Endothelial cell of hepatic sinusoid (primary cell): ENCODE results near the gene GPSM1.

Source experiments
- in situ Hi-C: cut with HindIII; loops from 2 replicates; pipeline ENCODE4 v1.10.0; 2017; ENCODE audit warnings: low sequenced_read_pairs

Gene GPSM1

DNA sequence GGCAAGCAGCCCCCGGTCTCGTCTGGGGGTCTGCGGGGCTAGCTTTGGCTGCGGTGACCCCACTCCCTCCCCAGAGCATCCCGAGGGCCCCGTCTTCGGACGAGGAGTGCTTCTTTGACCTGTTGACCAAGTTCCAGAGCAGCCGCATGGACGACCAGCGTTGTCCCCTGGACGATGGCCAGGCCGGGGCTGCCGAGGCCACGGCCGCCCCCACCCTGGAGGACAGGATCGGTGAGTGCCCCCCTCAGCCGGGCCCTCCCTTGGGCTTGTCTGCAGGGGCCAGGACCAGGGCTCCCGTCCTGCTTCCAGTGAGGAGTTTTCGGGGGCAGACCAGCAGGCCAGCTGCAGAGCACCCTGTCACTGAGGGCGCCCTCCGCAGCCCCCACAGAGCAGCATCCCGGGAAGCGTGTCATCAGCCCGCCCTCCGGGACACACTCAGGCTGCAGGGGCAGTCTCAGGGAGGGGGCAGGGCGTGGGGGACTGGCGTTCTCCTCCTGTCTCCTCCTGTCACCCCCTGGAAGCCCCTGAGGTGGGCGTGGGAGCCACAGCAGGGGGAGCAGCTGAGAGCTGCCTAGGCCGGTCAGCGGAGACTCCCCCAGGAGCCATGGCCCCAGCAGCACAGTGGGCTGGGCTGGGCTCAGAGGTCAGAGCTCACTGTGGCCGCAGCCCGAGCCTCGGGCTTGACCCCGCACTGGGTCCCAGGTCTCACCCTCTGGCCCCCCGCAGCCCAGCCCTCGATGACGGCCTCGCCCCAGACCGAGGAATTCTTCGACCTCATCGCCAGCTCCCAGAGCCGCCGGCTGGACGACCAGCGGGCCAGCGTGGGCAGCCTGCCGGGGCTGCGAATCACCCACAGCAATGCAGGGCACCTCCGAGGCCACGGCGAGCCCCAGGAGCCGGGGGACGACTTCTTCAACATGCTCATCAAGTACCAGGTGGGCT, 28.5 kb downstream of the GPSM1 start:
- in situ Hi-C loops = no loop called here

GRCh38 chr9:136357202-136357725, 29.9 kb downstream of the GPSM1 start:
- in situ Hi-C loops = no loop called here

- in situ Hi-C loops = no loop called here
These were observed 30.7 kb downstream of the GPSM1 start for GRCh38 chr9:136358016-136358415.

DNA sequence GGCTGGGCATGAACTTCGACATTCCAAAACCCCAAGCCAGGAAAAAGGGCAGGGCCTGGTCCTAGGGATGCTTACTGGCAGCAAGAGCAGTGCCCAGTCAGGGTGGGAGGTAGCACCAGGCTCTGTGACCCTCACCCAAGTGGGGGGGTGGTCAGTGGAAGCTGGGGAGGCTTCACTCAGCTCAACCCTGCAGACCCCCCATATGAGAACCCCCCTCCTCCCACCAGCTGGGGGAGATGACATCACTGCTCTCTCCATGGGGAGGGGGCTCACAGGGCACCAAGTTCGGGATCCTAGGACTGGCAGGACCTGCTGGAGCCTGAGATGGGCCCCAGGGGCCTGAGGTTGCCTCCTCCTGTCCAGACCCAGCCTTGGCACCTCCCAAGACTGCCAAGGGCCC, 31.5 kb downstream of the GPSM1 start:
- in situ Hi-C loops = no loop called here

GRCh38 chr9:136359774-136360718, 32.7 kb downstream of the GPSM1 start:
- in situ Hi-C loops = loop anchor here (10.0 kb wide), 1 partner anchor 185 kb away; the partner anchor contains the start of gene NOTCH1

DNA sequence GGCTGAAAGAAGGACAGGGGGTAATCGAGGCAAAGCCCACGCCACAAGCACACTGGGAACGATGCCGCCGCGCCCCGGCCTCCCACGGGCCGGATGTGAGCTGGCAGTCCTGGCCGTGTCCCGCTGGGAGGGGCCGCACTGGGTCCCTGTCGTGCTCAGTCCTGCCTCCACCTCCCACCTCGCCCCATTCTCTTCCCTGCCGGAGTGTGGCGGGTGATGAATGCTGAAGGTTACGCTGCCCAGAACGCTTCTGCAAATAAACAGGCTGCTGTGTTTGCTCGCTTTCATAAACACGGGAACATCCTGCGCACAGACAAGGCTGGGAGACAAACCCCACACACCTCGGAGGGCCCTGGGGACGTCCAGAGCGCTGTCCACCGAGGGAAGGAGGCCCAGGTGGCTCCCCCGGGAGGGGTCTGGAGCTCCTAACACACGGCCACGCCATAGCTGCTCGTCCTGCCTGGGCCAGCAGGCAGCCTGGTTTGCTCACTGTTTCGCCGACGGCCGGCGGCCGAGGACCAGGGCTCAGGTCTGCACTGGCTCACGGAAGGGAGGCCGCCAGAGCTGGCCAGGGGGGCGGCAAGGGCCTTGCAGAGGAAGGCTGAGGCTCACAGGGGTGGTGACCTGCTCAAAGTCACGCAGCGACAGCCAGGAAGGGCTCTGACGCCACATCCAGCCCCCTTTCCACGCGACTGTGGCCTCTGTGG, 33.9 kb downstream of the GPSM1 start:
- in situ Hi-C loops = loop anchor here (10.0 kb wide), 1 partner anchor 184 kb away; the partner anchor contains the start of gene NOTCH1

- in situ Hi-C loops = loop anchor here (10.0 kb wide), 1 partner anchor 183 kb away; the partner anchor contains the start of gene NOTCH1
These were observed 34.6 kb downstream of the GPSM1 start for GRCh38 chr9:136361754-136362449.

DNA sequence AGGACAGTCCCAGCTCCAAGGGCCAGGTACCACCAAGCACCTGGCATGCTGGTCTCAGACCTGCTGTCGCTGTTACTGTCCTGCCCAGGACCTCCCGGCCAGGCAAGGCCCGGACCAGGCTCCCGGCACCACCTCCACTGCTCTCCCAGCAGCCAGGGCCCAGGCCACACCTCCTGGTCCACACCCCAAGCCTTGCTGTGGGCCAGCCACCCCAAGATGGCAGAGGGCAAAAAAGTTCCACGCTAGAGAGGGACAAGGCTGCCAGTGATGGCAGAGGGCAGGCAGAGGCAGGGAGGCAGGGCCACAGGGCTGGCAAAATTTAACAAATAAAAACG, 35.1 kb downstream of the GPSM1 start:
- in situ Hi-C loops = loop anchor here (10.0 kb wide), 1 partner anchor 182 kb away; the partner anchor contains the start of gene NOTCH1

DNA sequence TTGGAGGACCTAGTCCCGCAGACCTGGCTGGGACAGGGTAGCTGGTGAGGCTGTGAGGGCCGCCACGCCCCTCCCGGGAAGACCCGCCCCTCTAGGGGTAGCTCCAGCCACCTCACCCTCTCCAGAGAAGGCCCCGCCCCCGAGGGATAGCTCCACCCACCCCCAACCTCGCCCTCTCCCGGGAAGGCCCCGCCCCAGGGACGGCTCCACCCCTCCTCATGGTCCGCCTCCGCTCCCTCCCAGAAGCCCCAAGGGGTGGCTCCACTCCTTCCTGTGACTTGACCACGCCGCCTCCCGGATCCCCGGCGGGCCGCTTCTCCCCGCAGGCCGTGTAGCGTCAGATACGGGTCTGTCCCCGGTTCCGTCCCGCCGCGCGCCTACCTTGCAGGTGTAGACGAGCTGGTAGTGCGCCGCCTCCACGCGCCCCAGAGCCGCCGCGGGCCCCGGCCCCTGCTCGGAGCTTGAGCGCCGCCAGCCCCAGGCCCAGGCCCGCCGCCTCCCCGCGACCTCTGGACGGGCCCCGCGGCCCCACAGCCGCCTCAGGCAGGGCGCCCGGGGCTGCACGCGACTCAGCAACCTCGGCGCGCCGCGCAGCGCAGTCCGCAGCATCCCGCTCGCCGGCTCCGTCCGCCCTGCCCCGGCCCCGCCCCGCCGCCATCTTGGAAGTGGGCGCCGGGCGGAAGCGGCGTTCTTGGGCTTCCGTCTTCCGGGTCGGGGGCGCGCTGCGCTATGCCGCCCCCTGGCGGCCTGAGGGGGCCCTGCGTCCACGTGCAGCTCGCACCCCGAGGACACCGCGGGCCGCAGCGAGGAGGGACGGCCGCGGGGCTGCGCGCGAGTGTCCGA, 36.0 kb downstream of the GPSM1 start, which contains the start of gene DNLZ:
Gene DNLZ, minus strand, starts transcription at position 639 of the 843 bp plus-strand sequence. Its CDS starts 30 bp downstream, at position 609.
- in situ Hi-C loops = loop anchor here (10.0 kb wide), 1 partner anchor 181 kb away; the partner anchor contains the start of gene NOTCH1

GRCh38 chr9:136363949-136364748, 36.8 kb downstream of the GPSM1 start:
- in situ Hi-C loops = loop anchor here (10.0 kb wide), 1 partner anchor 181 kb away; the partner anchor contains the start of gene NOTCH1

DNA sequence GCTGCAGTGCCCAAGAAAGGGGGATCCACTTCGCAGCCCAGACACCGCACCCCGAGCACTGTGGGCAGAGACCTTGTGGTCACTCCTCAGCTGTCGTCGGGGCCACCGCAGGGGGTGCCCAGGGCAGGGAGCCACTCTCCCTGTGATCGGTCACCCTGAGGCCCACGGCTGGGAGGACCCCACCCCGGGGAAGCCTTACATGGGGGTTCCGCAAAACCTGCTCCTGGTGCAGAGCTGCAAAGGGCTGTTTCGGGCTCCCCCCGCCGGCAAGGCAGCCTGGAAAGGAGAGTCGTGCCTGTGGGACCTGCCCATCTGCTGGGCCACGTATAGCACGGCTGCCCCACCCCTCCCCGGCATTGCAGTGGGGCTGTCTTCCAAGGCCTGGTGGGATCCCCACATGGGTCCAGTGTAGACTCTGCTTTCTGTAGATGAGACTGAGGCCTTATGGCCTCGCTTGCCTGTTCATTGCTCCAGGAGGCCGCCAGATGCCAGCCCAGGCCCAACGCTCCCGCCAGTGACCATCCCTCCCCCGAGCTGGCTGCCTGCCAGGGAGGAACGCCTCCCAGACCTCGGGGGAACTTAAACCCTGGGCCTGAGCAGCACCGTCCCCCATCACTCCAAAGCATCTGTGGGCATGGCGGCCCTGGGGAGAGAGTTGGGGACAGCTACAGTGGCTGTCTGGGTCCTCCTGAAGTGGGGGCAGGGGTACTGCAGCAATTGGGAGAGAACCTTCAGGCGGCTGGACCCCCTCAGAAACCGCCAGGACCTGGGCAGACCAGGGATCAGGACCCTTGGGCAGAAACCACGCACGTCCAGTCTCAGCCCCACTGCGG, 37.8 kb downstream of the GPSM1 start:
- in situ Hi-C loops = loop anchor here (5.0 to 10.0 kb wide), 5 partner anchors 82 to 307 kb away; partner anchors contain the start of gene NOTCH1

DNA sequence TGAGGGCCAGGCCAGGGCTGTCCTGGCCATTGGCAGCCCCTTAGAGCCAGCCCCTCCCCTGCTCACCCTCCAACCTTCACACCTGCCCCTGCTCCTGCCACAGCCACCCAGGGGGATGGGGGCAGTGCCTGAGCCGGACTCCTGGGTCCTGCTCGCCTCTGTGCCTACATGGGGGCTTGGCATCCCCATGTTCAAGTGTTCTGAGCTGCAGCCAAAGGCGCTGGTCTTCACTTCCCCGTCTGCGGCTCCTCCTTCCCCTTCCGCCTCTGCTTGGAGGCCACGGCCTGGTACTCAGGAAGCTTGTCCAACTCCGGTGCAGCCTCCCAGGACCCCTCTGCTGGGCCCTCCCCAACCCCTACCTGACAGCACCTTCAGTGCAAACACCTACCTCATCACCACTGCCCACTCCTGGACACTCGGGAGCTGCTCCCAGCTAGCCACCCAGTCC, 38.5 kb downstream of the GPSM1 start:
- in situ Hi-C loops = loop anchor here (5.0 to 10.0 kb wide), 5 partner anchors 82 to 307 kb away; partner anchors contain the start of gene NOTCH1

DNA sequence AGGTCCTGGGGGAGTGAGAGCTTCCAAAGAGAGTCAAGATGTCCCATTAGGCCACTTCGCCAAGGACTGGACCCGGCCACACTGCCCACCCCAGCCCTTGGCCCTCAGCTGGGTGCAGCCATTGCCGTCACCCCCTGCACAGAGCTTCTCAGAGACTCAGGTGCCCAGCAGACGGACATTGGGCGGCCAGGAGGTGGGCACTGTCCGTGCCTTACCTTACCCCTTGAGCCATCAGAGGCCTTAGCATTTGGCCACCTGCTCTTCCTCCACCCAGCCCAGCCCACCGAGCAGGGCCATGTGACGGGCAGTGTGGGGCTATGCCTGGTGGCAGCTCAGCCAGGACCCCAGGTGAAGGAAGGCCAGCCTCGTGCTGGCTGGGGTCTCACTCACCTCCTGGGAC, 39.5 kb downstream of the GPSM1 start:
- in situ Hi-C loops = loop anchor here (5.0 to 10.0 kb wide), 5 partner anchors 80 to 305 kb away; partner anchors contain the start of gene NOTCH1

DNA sequence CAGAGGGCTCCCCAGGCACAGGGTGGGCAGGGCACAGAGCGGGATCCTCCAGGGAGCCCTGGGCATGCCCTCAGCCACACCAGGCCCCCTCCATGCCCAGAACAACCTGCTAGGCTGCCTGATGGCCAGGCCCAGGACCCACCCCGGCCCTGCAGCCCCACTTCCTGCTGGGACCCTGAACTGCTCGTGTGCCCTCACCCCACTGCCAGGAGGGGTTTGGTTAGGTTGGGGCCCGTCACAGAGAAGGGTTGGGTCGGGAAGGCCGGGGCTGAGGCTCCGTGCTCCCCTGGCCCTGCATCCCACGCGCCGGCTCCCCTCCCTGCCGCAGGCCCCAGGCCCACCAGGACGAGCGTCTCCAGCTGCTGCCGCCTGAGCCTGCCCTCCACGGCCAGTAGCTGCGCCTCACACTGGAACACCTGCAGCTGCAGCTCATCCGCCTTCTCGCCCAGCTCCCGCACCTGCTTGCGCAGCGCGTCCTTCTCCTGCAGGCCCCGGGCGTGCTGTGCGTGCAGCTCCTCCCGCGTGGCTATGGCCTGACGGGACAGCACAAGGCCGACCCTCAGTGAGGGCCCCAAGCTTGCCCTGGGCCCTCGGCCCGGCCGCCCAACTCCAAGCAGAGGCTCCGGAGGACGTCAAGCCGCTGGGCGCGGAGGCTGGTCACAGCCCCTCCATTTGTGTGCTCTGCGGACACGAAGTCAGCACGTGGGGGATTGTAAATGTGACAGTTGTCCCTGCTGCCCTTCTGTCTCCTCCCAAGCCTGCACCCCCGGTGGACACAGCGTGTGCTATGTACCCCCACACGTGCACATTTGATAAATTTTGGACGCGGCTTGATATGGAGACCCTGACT, 40.2 kb downstream of the GPSM1 start:
- in situ Hi-C loops = loop anchor here (5.0 to 10.0 kb wide), 5 partner anchors 80 to 305 kb away; partner anchors contain the start of gene NOTCH1

DNA sequence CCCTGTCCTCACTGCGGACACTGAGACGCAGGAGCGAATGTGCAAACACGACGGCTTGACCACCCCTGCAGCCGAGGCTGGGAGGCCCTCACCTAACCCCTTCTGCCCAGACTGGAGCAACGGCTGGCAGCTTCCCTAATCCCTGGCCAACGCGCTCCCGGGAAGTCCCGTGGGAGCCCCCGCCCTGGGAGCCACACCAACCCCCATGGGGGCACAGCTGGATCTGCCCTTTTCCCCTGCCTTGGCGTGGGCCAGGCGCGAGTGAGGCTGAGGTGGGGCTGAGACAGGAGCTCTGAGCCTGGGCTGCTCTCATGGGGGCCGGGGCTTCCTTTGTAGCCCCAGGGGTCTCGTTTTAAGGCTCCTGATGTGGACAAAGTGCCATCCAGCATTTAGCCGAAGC, 40.9 kb downstream of the GPSM1 start:
- in situ Hi-C loops = loop anchor here (5.0 to 10.0 kb wide), 5 partner anchors 79 to 304 kb away; partner anchors contain the start of gene NOTCH1
